Right atrium auricular region (tissue), 2 donors: ENCODE data around the gene MIGA2. TPM values are rescaled to one million over a fixed set of nuclear protein-coding genes. Genes with fewer than 3 reads are reported as not detected.
"Not testable (repeated sequence)": the region's sequence is repeated elsewhere in the genome, so short reads cannot be mapped to it uniquely, and the experiment has no call there.

ENCODE experiments used
- DNase-seq: peaks from one replicate; pipeline ENCODE4 v3.0.0-alpha.2; 2019; ENCODE audit warnings: low spot score
- H3K27ac ChIP-seq, 2 donors: fragments of 200-600 bp; sonication (generic); 1 replicate in 1 of 2; 2 replicates in 1 of 2; pipeline ENCODE4 v1.5.1; 2016 to 2019
- H3K27me3 ChIP-seq, 2 donors: fragments of 200-600 bp; sonication (generic); one replicate each; pipeline versions ENCODE4 v1.5.1 to v1.6.0; 2017 to 2019
- H3K36me3 ChIP-seq: fragments of 200-600 bp; sonication (generic); one replicate; pipeline ENCODE4 v1.5.1; 2016
- H3K4me1 ChIP-seq, 2 donors: fragments of 200-600 bp; sonication (generic); one replicate each; pipeline versions ENCODE4 v1.5.1 to v1.6.0; 2017 to 2019
- H3K4me3 ChIP-seq, 2 donors: fragments of 200-600 bp; sonication (generic); 1 replicate in 1 of 2; 2 replicates in 1 of 2; pipeline ENCODE4 v1.5.1; 2017 to 2019; ENCODE audit warnings: mild to moderate bottlenecking in 1 of 2, moderate library complexity in 1 of 2
- H3K9me3 ChIP-seq, 2 donors: fragments of 200-600 bp; sonication (generic); one replicate each; pipeline ENCODE4 v1.5.1; 2019
- CTCF ChIP-seq, 2 donors: fragments of 200-600 bp; sonication (generic); IDR thresholded peaks; one replicate each; pipeline ENCODE4 v1.5.1; 2019; ENCODE audit warnings: antibody characterized with exemption in 2 of 2
- total RNA-seq, 2 donors: library from RNA; depleted of rRNA; stranded (reverse); fragments of >200 nt; gene quantifications; one replicate each; pipeline ENCODE4 v1.1.0, GENCODE V29; 2016

The MIGA2 gene
- total RNA-seq, 2 donors from 2014 or later = 34.2 to 40.2 TPM

- Histone ChIP-seq H3K27me3 (no peaks in the 10 kb centered on the region), H3K36me3 (peaks cover 84% of the 10 kb centered on the region), H3K27ac (no peak overlapping the region), H3K4me3 (no peak overlapping the region), H3K9me3 (no peaks in the 10 kb centered on the region), H3K4me1 (peaks cover 0 to 6% of the 10 kb centered on the region in 2 donors)
- no peak for TF ChIP-seq CTCF (IDR thresholded peaks at IDR 0.05)
- no peak for DNase-seq
These were observed 36.7 kb upstream of the MIGA2 start for GRCh38 chr9:128999581-129000206.

- peaks cover 82% of the 10 kb centered on the region for H3K36me3 ChIP-seq
- DNase-seq = no peak
- H3K4me3 ChIP-seq = no peak overlapping the region
- H3K9me3 ChIP-seq = no peaks in the 10 kb centered on the region
- TF ChIP-seq CTCF (IDR thresholded peaks at IDR 0.05) = no peak
- H3K27ac ChIP-seq = no peak overlapping the region
- H3K27me3 ChIP-seq = no peaks in the 10 kb centered on the region
- peaks cover 0 to 6% of the 10 kb centered on the region in 2 donors for H3K4me1 ChIP-seq
These were observed 34.7 kb upstream of the MIGA2 start for GRCh38 chr9:129001504-129002325.

GRCh38 chr9:129002992-129003391 is 33.4 kb upstream of the MIGA2 start:
- no peak for DNase-seq
- no peak for TF ChIP-seq CTCF (IDR thresholded peaks at IDR 0.05)
- peaks cover 74% of the 10 kb centered on the region for H3K36me3 ChIP-seq
- H3K9me3 ChIP-seq = no peaks in the 10 kb centered on the region
- H3K4me1 ChIP-seq = peaks cover 0 to 14% of the 10 kb centered on the region in 2 donors
- H3K27ac ChIP-seq = no peak overlapping the region
- no peaks in the 10 kb centered on the region for H3K27me3 ChIP-seq
- H3K4me3 ChIP-seq = no peak overlapping the region

GRCh38 chr9:129004173-129004572 is 32.3 kb upstream of the MIGA2 start:
- H3K27ac ChIP-seq, H3K9me3 ChIP-seq, H3K27me3 ChIP-seq, DNase-seq, H3K4me3 ChIP-seq: not testable (repeated sequence)
- Histone ChIP-seq H3K4me1 (peaks cover 0 to 14% of the 10 kb centered on the region in 2 donors), H3K36me3 (peaks cover 62% of the 10 kb centered on the region)

- no peak overlapping the region for H3K27ac ChIP-seq
- peaks cover 0 to 14% of the 10 kb centered on the region in 2 donors for H3K4me1 ChIP-seq
- H3K36me3 ChIP-seq = peaks cover 58% of the 10 kb centered on the region
- no peak for TF ChIP-seq CTCF (IDR thresholded peaks at IDR 0.05)
- H3K4me3 ChIP-seq = no peak overlapping the region
- DNase-seq = no peak
- no peaks in the 10 kb centered on the region for H3K27me3 ChIP-seq
- H3K9me3 ChIP-seq = no peaks in the 10 kb centered on the region
These were observed 31.0 kb upstream of the MIGA2 start for GRCh38 chr9:129005336-129005997.
